ENCODE measurements around the gene KCNG1. TPM values are rescaled to one million over a fixed set of nuclear protein-coding genes. Genes with fewer than 3 reads are reported as not detected.
"Not testable (repeated sequence)": the region's sequence is repeated elsewhere in the genome, so short reads cannot be mapped to it uniquely, and the experiment has no call there.

The KCNG1 gene
- polyA plus RNA-seq, 3 donors from 2014 or later = not detected

DNA sequence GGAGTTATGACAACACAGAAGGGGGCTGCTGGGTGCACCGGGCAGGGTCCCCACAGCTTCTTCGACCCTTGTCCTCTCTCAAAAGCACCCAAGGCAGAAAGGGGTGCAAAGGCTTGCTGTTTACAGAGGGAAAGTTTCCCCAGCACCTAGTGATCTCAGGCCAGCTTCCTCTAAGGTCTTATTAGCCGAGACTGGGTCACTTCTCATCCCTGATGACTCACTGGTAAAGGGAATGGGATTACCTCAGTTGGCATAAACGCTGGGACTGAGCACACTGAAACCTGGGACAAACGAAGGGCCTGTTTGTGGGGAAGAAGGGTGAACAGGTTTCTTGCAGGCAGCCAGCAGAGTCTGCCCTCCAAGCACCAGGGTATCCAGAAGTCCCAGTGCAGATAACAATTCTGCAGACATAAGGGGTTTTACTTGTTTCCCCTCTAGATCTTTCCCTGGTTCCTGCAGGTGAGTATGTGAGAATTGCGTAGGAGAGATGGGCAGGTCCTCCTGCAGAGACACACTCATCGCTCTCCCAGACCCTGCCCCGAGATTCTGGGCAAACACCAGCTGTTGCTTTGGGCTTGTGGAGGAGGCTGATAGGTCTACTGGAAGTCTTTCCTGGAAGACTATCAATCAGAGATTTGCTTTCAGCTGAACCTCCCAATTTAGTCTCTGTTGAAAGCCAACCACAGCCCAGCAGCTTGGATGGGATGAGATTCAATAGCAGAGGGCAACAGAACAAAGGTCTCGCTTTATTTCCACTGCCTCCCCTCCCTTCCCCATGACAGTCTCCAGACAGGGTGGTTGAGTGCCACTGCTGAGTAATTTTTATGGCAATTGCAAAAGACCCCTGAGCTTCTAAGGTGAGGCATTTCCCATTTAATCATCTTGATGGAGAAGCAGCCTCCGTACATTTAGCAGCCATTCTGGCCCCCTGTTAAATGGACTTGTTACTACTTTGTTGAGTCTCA is 25.7 kb downstream of the KCNG1 start:
- Mint-ChIP-seq H3K4me1 (no peaks in the 10 kb centered on the region), H3K9me3 (no peaks in the 10 kb centered on the region), H3K4me3 (no peak overlapping the region), H3K27me3 (ENCODE audit: low read depth in 3 of 3) (peaks cover 5 to 9% (median 7%) of the 10 kb centered on the region in 3 donors), H3K36me3 (no peaks in the 10 kb centered on the region), H3K27ac (no peak overlapping the region)
- no peak for DNase-seq

GRCh38 chr20:50995506-50995905 is 27.4 kb downstream of the KCNG1 start:
- Mint-ChIP-seq H3K9me3 (no peaks in the 10 kb centered on the region), H3K4me1 (no peaks in the 10 kb centered on the region), H3K4me3 (no peak overlapping the region), H3K36me3 (no peaks in the 10 kb centered on the region), H3K27me3 (ENCODE audit: low read depth in 3 of 3) (peaks cover 5 to 7% (median 6%) of the 10 kb centered on the region in 3 donors), H3K27ac (no peak overlapping the region)
- no peak for DNase-seq

DNA sequence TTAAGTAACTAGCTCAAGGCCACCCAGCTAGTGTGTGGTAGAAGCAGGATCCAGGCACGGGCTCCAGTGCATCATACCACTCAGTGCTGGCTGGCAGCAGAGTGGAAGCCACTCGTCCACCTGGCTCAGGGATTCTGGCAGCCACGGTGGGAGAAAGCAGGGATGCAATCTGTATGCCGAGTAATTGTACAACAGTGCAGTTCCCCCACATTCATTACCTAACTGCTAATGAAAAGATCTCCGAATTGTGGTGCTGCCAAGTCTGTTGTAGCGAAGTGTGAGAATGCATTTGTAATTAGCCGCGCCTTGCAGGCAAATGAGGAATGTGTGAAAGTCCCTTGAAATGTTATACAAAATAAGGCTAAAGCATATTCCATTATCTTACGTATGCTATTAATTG is 29.0 kb downstream of the KCNG1 start:
- H3K4me3 Mint-ChIP-seq = no peak overlapping the region
- peaks cover 2 to 9% (median 6%) of the 10 kb centered on the region in 3 donors for H3K27me3 Mint-ChIP-seq (ENCODE audit: low read depth in 3 of 3)
- H3K27ac Mint-ChIP-seq = no peak overlapping the region
- DNase-seq = no peak
- H3K4me1 Mint-ChIP-seq = no peaks in the 10 kb centered on the region
- no peaks in the 10 kb centered on the region for H3K9me3 Mint-ChIP-seq
- H3K36me3 Mint-ChIP-seq = no peaks in the 10 kb centered on the region

DNA sequence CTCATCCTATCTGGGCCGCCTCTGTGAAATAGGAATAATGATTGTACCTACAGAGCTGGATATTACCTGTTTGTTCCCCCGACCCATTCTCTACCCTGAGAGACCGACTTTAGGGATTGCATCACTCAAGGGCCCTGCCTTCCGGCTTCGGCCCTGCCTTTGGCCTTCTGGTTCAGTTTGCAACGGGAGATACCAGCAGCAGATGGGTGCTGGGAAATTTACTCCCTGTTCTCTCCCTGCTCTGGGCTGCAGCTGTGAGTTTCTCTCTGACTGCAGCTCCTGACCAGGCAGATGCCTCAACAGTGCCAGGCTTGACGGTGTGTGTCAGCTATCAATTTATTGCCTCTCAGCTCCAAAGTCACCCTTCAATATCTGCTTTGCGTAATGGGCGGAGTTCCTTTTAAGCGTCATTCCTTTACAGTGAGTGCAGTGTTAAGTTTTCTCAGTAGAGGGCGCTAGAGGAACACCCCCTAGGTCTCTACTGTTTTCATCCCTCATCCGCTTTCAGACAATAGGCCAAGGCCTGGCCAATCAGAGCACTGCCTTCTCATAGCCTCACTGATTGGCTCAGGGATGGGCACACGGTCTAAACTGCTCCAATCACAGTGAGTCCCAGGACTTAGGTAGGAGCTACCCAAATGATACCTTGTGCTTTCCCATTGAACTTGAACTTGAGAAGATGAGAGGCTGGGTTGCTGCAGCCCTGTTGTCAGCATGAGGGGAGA is 30.0 kb downstream of the KCNG1 start:
- H3K27ac Mint-ChIP-seq = no peak overlapping the region
- peaks cover 0 to 6% (median 5%) of the 10 kb centered on the region in 3 donors for H3K27me3 Mint-ChIP-seq (ENCODE audit: low read depth in 3 of 3)
- no peak overlapping the region for H3K4me3 Mint-ChIP-seq
- H3K4me1 Mint-ChIP-seq = no peaks in the 10 kb centered on the region
- DNase-seq = peak; percentile 18 to 39 (median 37)
- H3K36me3 Mint-ChIP-seq = no peaks in the 10 kb centered on the region
- no peaks in the 10 kb centered on the region for H3K9me3 Mint-ChIP-seq

DNA sequence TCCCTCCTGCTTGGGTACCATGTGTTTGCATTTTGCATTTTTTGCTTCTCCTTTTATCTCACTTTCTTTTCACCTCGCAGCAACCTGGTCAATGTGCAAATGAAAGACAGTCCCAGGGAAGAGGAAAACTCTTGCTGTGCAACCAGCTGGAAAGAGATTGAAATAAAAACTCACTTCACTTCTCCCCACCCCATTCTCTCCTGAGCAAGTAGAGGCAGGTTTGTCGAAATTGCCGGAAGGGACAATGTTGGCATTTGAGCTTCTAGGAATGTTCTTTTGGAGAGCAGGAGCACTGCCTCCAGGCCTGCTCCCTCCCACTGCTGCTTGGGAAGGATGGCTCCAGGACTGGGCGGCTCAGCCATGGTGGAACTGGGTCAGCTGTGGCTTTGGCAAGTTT is 30.6 kb downstream of the KCNG1 start:
- H3K27me3 Mint-ChIP-seq (ENCODE audit: low read depth in 3 of 3) = peaks cover 1 to 6% (median 5%) of the 10 kb centered on the region in 3 donors
- no peak for DNase-seq
- peaks cover 0 to 1% of the 10 kb centered on the region in 2 donors for H3K4me1 Mint-ChIP-seq
- H3K9me3 Mint-ChIP-seq = no peaks in the 10 kb centered on the region
- H3K27ac Mint-ChIP-seq = no peak overlapping the region
- H3K36me3 Mint-ChIP-seq = no peaks in the 10 kb centered on the region
- no peak overlapping the region for H3K4me3 Mint-ChIP-seq

DNA sequence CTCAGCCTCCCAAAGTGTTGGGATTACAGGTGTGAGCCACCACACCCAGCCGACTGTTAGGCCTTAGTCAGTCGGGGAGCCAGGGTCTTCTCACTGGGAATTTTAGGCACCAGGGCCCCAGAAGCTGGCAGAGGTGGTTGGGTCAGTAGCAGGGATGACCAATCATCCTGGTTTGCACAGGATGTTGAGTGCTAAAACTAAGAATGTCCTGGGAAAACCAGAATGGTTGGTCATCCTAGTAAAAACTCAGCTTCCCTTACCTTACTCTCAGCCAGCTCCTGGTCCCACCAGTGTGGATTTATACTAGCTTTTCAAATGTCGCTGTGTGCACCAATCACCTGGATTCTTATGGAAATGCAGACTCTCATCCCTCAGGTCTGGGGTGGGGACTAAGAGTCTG is 31.8 kb downstream of the KCNG1 start:
- no peak overlapping the region for H3K27ac Mint-ChIP-seq
- H3K4me3 Mint-ChIP-seq = no peak overlapping the region
- no peaks in the 10 kb centered on the region for H3K9me3 Mint-ChIP-seq
- H3K36me3 Mint-ChIP-seq = no peaks in the 10 kb centered on the region
- peaks cover 1 to 8% (median 2%) of the 10 kb centered on the region in 3 donors for H3K27me3 Mint-ChIP-seq (ENCODE audit: low read depth in 3 of 3)
- H3K4me1 Mint-ChIP-seq = peaks cover 0 to 1% of the 10 kb centered on the region in 2 donors
- DNase-seq = no peak

DNA sequence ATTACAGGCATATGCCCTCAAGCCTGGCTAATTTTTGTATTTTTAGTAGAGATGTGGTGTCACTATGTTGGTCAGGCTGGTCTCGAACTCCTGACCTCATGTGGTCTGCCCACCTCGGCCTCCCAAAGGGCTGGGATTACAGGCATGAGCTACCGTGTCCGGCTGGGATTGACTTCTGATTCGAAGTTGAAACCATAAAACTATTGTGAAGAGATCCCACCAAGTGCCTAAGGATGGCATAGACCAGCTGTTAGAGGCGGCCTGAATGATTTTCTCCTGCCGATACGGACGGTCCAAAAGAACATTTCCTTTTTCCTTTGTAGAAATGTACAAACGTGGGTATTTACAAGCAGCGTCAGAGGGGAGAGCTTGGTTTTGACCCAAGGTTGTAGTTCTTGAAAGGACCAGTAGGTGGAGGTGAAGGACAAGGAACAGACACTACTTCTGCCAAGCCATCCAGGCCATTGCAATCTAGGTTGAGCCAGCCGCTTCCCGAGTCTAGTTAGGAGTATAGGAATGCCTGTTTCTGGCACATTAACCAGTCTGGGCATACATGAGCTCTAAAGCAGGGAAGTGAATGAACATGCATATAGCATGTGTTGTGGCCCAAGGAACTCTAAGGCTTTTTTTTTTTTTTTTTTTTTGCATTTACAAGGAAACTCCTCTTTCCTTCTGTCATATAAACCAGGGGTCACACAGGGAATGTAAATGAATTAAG is 35.3 kb downstream of the KCNG1 start:
- H3K27ac Mint-ChIP-seq = no peak overlapping the region
- H3K27me3 Mint-ChIP-seq (ENCODE audit: low read depth in 3 of 3) = peaks cover 1 to 14% (median 2%) of the 10 kb centered on the region in 3 donors
- H3K4me3 Mint-ChIP-seq = no peak overlapping the region
- H3K9me3 Mint-ChIP-seq = no peaks in the 10 kb centered on the region
- no peaks in the 10 kb centered on the region for H3K36me3 Mint-ChIP-seq
- DNase-seq = peak; percentile 60 to 70 (median 66)
- H3K4me1 Mint-ChIP-seq = peaks cover 0 to 1% of the 10 kb centered on the region in 2 donors

DNA sequence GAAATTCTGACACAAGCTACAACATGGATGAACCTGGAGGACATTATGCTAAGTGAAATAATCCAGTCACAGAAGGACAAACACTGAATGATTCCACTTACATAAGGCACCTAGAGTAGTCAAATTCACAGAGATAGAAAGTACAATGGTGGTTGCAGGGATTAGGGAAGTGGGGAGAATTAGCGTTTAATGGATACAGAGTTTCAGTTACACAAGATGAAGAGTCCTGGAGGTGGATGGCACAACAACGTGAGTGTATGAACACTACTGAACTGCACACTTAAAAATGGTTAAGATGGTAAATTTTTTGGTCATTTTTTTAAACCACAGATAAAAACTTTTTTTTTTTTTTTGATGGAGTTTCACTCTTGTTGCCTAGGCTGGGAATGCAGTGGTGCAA is 39.6 kb downstream of the KCNG1 start:
- no peaks in the 10 kb centered on the region for H3K36me3 Mint-ChIP-seq
- no peak overlapping the region for H3K27ac Mint-ChIP-seq
- no peak overlapping the region for H3K4me3 Mint-ChIP-seq
- H3K27me3 Mint-ChIP-seq (ENCODE audit: low read depth in 3 of 3) = peaks cover 3 to 13% (median 5%) of the 10 kb centered on the region in 3 donors
- no peak for DNase-seq
- H3K9me3 Mint-ChIP-seq = no peaks in the 10 kb centered on the region
- H3K4me1 Mint-ChIP-seq = peaks cover 0 to 4% of the 10 kb centered on the region in 2 donors

- no peak overlapping the region for H3K27ac Mint-ChIP-seq
- H3K4me1 Mint-ChIP-seq = peaks cover 0 to 2% of the 10 kb centered on the region in 2 donors
- no peak for DNase-seq
- no peak overlapping the region for H3K4me3 Mint-ChIP-seq
- peaks cover 2 to 13% (median 5%) of the 10 kb centered on the region in 3 donors for H3K27me3 Mint-ChIP-seq (ENCODE audit: low read depth in 3 of 3)
- H3K9me3 Mint-ChIP-seq = no peaks in the 10 kb centered on the region
- no peaks in the 10 kb centered on the region for H3K36me3 Mint-ChIP-seq
Measured at GRCh38 chr20:50982363-50982762, 40.5 kb downstream of the KCNG1 start.

DNA sequence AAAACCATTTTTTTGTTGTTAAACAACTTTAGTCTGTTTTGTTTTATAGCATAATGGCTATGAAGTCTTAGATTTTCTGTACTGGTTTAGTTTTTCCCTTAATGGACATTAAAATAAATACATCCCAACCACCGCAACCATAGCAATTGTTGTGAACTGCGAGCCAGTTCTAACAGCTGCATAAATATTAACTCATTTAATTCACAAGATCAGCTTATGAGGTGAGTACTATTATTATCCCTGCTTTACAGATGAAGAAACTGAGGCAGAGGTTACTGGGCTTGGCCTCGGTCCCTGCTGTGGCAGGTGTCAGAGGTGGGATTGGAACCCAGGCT is 41.2 kb downstream of the KCNG1 start:
- DNase-seq = no peak
- no peak overlapping the region for H3K4me3 Mint-ChIP-seq
- peaks cover 3 to 11% (median 6%) of the 10 kb centered on the region in 3 donors for H3K27me3 Mint-ChIP-seq (ENCODE audit: low read depth in 3 of 3)
- no peaks in the 10 kb centered on the region for H3K9me3 Mint-ChIP-seq
- H3K27ac Mint-ChIP-seq = no peak overlapping the region
- peaks cover 0 to 2% of the 10 kb centered on the region in 2 donors for H3K4me1 Mint-ChIP-seq
- no peaks in the 10 kb centered on the region for H3K36me3 Mint-ChIP-seq

DNA sequence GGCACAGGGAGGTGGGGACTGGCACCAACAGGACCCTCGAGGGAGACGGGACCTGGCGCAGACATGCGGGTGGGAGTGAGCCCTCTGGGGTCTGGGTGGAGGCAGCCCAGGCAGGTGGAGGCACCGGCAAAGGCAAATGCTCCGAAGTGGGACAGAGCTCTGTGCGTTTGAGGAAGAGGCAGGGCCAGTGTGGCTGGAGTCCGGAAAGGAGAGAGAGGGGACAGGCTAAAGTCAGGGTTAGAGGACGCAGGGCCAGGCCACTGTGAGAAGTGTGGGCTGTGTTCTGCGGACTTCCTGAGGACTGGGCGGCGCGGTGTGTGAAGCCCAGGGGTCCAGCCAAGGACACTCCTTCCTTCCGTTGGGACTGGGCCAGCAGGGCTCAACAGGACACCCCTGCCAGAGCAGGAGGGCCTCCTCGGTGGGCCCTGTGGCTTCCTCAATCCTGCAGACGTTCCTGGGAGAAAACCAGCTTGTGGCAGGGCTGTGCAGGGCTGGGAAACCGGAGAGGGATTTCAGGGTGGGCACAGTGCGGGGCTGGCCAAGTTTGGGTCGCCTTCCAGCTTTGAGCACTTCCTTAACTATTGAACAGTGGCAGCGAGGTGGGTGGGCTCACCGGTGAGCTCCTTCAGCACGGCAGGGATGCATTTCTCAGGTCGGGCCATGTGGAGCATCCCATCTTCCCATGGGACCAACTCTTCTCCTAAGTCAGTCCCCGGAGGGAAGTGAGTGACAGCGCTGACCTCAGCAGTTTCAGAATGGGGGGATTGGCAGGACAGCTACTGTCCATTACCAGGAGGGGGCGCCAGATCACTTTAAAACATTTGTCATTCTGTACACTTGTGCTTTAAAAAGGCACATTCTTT is 41.8 kb downstream of the KCNG1 start:
- no peak overlapping the region for H3K27ac Mint-ChIP-seq
- peak; percentile 39 to 49 (median 44) for DNase-seq
- H3K9me3 Mint-ChIP-seq = no peaks in the 10 kb centered on the region
- H3K4me1 Mint-ChIP-seq = peaks cover 0 to 2% of the 10 kb centered on the region in 2 donors
- peaks cover 3 to 11% (median 6%) of the 10 kb centered on the region in 3 donors for H3K27me3 Mint-ChIP-seq (ENCODE audit: low read depth in 3 of 3)
- H3K36me3 Mint-ChIP-seq = no peaks in the 10 kb centered on the region
- H3K4me3 Mint-ChIP-seq = no peak overlapping the region

GRCh38 chr20:50980071-50980681 is 42.7 kb downstream of the KCNG1 start:
- no peak overlapping the region for H3K27ac Mint-ChIP-seq
- peaks cover 0 to 2% of the 10 kb centered on the region in 2 donors for H3K4me1 Mint-ChIP-seq
- no peaks in the 10 kb centered on the region for H3K9me3 Mint-ChIP-seq
- H3K27me3 Mint-ChIP-seq (ENCODE audit: low read depth in 3 of 3) = peaks cover 3 to 15% (median 6%) of the 10 kb centered on the region in 3 donors
- no peak overlapping the region for H3K4me3 Mint-ChIP-seq
- DNase-seq = no peak
- no peaks in the 10 kb centered on the region for H3K36me3 Mint-ChIP-seq

- not testable (repeated sequence) for H3K27me3 Mint-ChIP-seq (ENCODE audit: low read depth in 3 of 3); H3K36me3 Mint-ChIP-seq; DNase-seq; H3K4me1 Mint-ChIP-seq; H3K9me3 Mint-ChIP-seq; H3K27ac Mint-ChIP-seq; H3K4me3 Mint-ChIP-seq
Measured at GRCh38 chr20:50978533-50978932, 44.4 kb downstream of the KCNG1 start.
